Gastrocnemius medialis (tissue), 4 donors: ENCODE results near the gene SNCAIP.

Experiments used
- POLR2A ChIP-seq, 2 donors: fragments of 450-650 bp; IDR thresholded peaks; one replicate each; pipeline ENCODE4 v1.6.1; 2017; ENCODE audit warnings: antibody characterized with exemption in 2 of 2, mild to moderate bottlenecking in 2 of 2, moderate library complexity in 2 of 2
- TF ChIP-seq, protein P1 (sequence below), 5 experiments: fragments of 450-650 bp in 3 of 5; fragments of 200-600 bp in 2 of 5; sonication (generic) in 2 of 5; IDR thresholded peaks in 4 of 5; conservative IDR thresholded peaks in 1 of 5; 1 replicate in 4 of 5; 2 replicates in 1 of 5; pipeline ENCODE4 v1.5.1; 2016 to 2019; ENCODE audit warnings: antibody characterized with exemption in 5 of 5, mild to moderate bottlenecking in 3 of 5, moderate library complexity in 3 of 5

DNA sequence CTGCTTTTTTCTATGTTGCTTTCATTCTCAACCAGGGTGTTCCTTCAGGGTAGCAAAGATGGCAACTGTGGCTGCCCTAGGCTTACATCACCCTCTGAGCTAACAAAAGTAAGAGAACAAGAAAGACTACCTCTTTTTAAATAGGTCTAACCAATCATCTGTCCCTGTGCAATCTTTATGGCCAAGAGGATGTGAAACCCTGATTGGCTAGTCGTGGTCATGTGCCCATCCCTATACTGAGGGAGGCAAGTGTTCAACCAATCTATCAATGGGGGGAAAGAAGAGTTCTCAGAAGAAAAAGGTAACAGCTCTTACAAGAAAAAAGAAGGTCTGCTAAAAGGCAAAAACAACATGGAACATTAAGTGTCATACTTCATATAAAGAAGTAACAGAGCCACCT, 11.7 kb upstream of the SNCAIP start:
- TF ChIP-seq, protein P1, sequence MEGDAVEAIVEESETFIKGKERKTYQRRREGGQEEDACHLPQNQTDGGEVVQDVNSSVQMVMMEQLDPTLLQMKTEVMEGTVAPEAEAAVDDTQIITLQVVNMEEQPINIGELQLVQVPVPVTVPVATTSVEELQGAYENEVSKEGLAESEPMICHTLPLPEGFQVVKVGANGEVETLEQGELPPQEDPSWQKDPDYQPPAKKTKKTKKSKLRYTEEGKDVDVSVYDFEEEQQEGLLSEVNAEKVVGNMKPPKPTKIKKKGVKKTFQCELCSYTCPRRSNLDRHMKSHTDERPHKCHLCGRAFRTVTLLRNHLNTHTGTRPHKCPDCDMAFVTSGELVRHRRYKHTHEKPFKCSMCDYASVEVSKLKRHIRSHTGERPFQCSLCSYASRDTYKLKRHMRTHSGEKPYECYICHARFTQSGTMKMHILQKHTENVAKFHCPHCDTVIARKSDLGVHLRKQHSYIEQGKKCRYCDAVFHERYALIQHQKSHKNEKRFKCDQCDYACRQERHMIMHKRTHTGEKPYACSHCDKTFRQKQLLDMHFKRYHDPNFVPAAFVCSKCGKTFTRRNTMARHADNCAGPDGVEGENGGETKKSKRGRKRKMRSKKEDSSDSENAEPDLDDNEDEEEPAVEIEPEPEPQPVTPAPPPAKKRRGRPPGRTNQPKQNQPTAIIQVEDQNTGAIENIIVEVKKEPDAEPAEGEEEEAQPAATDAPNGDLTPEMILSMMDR (IDR thresholded peaks at IDR 0.05 in 4 of 5, conservative IDR thresholded peaks at IDR 0.05 in 1 of 5), result no peak
- no peak for TF ChIP-seq POLR2A (IDR thresholded peaks at IDR 0.05)
